Urinary bladder (tissue), 4 donors: ENCODE results near the gene RABL2A. TPM values are rescaled to one million over a fixed set of nuclear protein-coding genes. Genes with fewer than 3 reads are reported as not detected.
"Not testable (repeated sequence)": the region's sequence is repeated elsewhere in the genome, so short reads cannot be mapped to it uniquely, and the experiment has no call there.

Source experiments
- DNase-seq: peaks from one replicate; pipeline ENCODE4 v3.0.0-alpha.2; 2015; ENCODE audit errors: extremely low spot score
- H3K27ac ChIP-seq: one replicate; pipeline ENCODE4 v1.5.1; 2013; ENCODE audit warnings: low read depth, mild to moderate bottlenecking, moderate library complexity
- H3K36me3 ChIP-seq: one replicate; pipeline ENCODE4 v1.6.1; 2013; ENCODE audit warnings: mild to moderate bottlenecking, moderate library complexity; ENCODE audit not compliant: insufficient read depth
- H3K4me1 ChIP-seq: one replicate; pipeline ENCODE4 v1.6.1; 2013; ENCODE audit warnings: mild to moderate bottlenecking, moderate library complexity; ENCODE audit not compliant: insufficient read depth
- H3K4me3 ChIP-seq: one replicate; pipeline ENCODE4 v1.5.1; 2013; ENCODE audit warnings: low read depth, low read length
- WGBS: extraction: QIAGEN DNeasy Blood & Tissue Kit; methylation state at CpG from one replicate; pipeline ENCODE4 v1.1.7; 2013; 5-methylcytosine and 5-hydroxymethylcytosine counted together
- polyA plus RNA-seq: library from polyadenylated mRNA; stranded (reverse); fragments of 200-250 nt; gene quantifications from one replicate; pipeline ENCODE4 v1.2.3, GENCODE V29; 2013
- total RNA-seq: library from RNA; depleted of rRNA; stranded (reverse); fragments of >200 nt; gene quantifications from one replicate; pipeline ENCODE4 v1.2.3, GENCODE V29; 2014
- donor health status: healthy with polysubstance abuse.
- donor health status: healthy.

The RABL2A gene
- total and polyA plus RNA-seq, 2 donors, result 11.4 to 13.3 TPM

DNA sequence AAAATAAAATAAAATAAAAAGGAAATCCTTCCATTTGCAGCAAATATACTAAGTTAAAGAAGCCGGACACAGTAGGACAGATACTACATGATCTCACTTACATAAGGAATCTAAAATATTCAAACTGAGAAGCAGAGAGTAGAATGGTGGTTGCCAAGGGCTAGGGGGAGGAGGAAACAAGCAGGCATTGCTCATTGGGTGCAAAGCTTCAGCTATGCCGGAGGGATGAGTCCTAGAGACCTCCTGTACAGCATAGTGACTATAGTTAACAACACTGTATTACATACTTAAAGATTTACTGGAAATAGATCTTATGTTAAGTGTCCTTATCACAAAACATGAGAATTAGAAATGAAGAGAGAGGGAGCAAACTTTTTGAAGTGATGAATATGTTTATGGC, 19.2 kb downstream of the RABL2A start:
- WGBS, result 94% methylated on average over 2 of the region's 2 CpGs
- H3K4me1 ChIP-seq, H3K36me3 ChIP-seq, DNase-seq, H3K27ac ChIP-seq, H3K4me3 ChIP-seq: not testable (repeated sequence)

- not testable (repeated sequence) for DNase-seq, H3K27ac ChIP-seq
- 56% methylated on average over 8 of the region's 14 CpGs for WGBS
Observed at GRCh38 chr2:113650834-113651815, 24.1 kb downstream of the RABL2A start.

DNA sequence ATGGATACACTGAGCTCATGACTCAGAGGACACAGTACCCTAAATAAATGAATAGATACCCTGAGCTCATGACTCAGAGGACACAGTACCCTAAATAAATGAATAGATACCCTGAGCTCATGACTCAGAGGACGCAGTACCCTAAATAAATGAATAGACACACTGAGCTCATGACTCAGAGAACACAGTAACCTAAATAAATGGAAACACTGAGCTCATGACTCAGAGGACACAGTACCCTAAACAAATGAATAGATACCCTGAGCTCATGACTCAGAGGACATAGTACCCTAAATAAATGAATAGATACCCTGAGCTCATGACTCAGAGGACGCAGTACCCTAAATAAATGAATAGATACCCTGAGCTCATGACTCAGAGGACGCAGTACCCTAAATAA, 25.5 kb downstream of the RABL2A start:
- DNase-seq, H3K4me3 ChIP-seq, H3K36me3 ChIP-seq, H3K27ac ChIP-seq, H3K4me1 ChIP-seq: not testable (repeated sequence)
- WGBS, result 64% methylated on average over 2 of the region's 3 CpGs

More at GRCh38 chr2:113650834-113651815, 24.1 kb downstream of the RABL2A start:
- H3K4me3 ChIP-seq, H3K36me3 ChIP-seq, H3K4me1 ChIP-seq: not testable (repeated sequence)

- not testable (repeated sequence) for DNase-seq, H3K4me1 ChIP-seq, H3K36me3 ChIP-seq, H3K4me3 ChIP-seq, H3K27ac ChIP-seq
- 73% methylated on average over 27 of the region's 27 CpGs for WGBS
Observed at GRCh38 chr2:113656031-113656624, 29.1 kb downstream of the RABL2A start.

DNA sequence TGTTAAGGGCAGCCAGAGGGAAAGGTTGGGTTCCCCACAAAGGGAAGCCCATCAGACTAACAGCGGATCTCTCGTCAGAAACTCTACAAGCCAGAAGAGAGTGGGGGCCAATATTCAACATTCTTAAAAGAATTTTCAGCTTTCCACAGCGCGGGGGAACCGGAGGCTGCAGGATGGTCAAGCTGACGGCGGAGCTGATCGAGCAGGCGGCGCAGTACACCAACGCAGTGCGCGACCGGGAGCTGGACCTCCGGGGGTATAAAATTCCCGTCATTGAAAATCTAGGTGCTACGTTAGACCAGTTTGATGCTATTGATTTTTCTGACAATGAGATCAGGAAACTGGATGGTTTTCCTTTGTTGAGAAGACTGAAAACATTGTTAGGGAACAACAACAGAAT, 30.7 kb downstream of the RABL2A start:
- H3K36me3 ChIP-seq, DNase-seq, H3K4me3 ChIP-seq, H3K4me1 ChIP-seq, H3K27ac ChIP-seq: not testable (repeated sequence)
- 94% methylated on average over 17 of the region's 17 CpGs for WGBS

DNA sequence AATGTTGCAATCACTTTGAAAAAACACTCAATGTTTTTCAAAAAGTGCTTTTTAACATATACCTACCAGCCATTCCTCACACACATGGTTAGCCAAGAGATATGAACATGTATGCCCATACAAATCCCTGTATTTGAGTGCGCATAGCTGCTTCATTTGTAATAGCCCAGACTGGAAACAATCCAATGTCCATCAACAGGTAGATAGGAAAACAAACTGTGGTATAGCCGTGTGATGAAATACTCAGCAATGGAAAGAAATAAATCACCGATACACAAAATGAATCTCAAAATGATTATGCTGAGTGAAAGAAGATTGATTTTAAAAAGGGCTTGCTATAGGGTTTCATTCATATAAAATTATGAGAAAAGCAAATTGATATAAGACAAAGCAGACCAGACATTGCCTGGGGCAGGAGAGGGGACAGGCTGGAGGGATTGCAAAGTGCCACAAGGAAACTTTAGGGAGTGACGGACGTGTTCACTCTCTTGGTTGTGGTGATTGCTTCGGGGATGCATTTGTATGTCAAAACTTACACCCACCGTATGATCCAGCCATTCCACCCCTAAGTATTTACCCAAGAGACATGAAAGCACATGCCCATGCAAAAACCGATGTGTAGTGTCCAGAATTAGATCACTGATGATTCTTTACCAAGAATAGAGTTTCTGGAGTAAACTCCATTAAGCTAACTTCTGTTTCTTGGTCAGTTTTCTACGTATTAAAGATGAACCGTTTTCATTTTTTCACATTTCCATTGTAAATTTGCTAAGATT, 36.4 kb downstream of the RABL2A start:
- not testable (repeated sequence) for H3K4me1 ChIP-seq, H3K4me3 ChIP-seq, H3K27ac ChIP-seq, H3K36me3 ChIP-seq, DNase-seq
- WGBS, result 80% methylated on average over 10 of the region's 10 CpGs

GRCh38 chr2:113664761-113665533, 37.9 kb downstream of the RABL2A start:
- whole genome bisulfite sequencing, result 69% methylated on average over 6 of the region's 6 CpGs
- not testable (repeated sequence) for H3K27ac ChIP-seq, H3K36me3 ChIP-seq, H3K4me1 ChIP-seq, H3K4me3 ChIP-seq, DNase-seq

- WGBS, result 93% methylated on average over 21 of the region's 21 CpGs
Observed at GRCh38 chr2:113669013-113669412, 41.9 kb downstream of the RABL2A start.

GRCh38 chr2:113672326-113672932, 45.4 kb downstream of the RABL2A start:
- no peak overlapping the region for H3K27ac ChIP-seq
- no peaks in the 10 kb centered on the region for H3K36me3 ChIP-seq
- no peak for DNase-seq
- no peak overlapping the region for H3K4me3 ChIP-seq
- whole genome bisulfite sequencing, result 64% methylated on average over 7 of the region's 7 CpGs
- H3K4me1 ChIP-seq, result no peaks in the 10 kb centered on the region

More at GRCh38 chr2:113669013-113669412, 41.9 kb downstream of the RABL2A start:
- not testable (repeated sequence) for DNase-seq, H3K4me3 ChIP-seq, H3K27ac ChIP-seq, H3K4me1 ChIP-seq, H3K36me3 ChIP-seq

GRCh38 chr2:113675875-113676274, 48.8 kb downstream of the RABL2A start:
- no peak for DNase-seq
- Histone ChIP-seq H3K36me3 (no peaks in the 10 kb centered on the region), H3K27ac (no peak overlapping the region), H3K4me1 (no peaks in the 10 kb centered on the region), H3K4me3 (no peak overlapping the region)
- 55% methylated on average over 9 of the region's 9 CpGs for WGBS

DNA sequence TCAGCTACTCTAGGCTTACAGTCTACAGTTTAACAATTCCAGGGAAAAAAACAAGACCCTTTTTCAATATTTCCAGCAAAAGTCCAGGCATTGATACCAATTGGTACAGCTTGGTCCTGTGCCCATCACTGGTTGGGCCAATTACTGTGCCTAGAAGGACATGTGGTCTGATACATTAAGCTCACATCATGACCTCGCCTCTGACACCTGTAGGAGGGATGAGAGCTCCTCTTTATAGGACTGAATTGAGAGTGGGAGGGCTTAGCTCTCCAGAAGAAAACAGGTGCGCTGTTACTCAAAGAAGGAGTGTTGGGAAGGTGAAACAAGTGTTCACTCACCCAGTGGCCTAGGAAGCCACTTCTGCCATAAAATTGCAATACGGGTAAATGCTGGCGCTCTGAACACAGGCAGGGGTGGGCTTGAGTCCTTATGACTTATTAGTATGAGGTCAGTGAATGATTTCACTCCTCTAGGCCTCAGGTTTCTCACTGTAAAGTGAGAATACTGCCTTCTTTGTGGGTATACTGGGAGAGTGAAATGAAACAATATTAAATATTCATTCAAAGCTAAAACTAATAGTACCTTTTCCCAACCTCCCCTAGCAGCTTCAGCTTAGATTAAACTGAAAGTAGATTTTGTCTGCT, 49.7 kb downstream of the RABL2A start:
- no peaks in the 10 kb centered on the region for H3K36me3 ChIP-seq
- no peak for DNase-seq
- H3K27ac ChIP-seq, result no peak overlapping the region
- no peaks in the 10 kb centered on the region for H3K4me1 ChIP-seq
- 94% methylated on average over 4 of the region's 4 CpGs for WGBS
- no peak overlapping the region for H3K4me3 ChIP-seq

DNA sequence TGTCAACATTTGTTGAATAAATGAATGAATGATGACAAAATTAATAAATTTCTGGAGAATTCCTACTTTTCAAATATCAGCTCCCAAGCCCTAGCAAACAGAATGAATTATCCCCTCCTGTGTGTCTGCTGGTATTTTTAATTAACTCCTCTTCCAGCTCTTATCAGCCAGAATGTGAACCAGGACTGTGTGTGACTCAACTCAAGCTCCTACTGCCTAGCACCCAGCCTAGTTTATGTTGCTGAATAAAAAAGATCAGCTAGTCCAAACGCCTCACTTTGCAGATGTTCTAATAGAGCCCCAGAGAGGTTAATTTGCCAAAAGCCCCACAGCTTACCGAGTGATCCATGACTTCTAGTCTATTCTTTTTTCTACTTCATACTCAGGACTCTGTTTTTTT, 50.3 kb downstream of the RABL2A start:
- 81% methylated on average over 2 of the region's 2 CpGs for WGBS
- no peak overlapping the region for H3K27ac ChIP-seq
- no peaks in the 10 kb centered on the region for H3K36me3 ChIP-seq
- no peak for DNase-seq
- no peaks in the 10 kb centered on the region for H3K4me1 ChIP-seq
- H3K4me3 ChIP-seq, result no peak overlapping the region
